GM03348 (cell line): ENCODE results near the gene TAF15.

Experiments used
- DNase-seq: peaks from one replicate; pipeline ENCODE4 v3.0.0; 2012; ENCODE audit warnings: low spot score

TAF15 gene

DNA sequence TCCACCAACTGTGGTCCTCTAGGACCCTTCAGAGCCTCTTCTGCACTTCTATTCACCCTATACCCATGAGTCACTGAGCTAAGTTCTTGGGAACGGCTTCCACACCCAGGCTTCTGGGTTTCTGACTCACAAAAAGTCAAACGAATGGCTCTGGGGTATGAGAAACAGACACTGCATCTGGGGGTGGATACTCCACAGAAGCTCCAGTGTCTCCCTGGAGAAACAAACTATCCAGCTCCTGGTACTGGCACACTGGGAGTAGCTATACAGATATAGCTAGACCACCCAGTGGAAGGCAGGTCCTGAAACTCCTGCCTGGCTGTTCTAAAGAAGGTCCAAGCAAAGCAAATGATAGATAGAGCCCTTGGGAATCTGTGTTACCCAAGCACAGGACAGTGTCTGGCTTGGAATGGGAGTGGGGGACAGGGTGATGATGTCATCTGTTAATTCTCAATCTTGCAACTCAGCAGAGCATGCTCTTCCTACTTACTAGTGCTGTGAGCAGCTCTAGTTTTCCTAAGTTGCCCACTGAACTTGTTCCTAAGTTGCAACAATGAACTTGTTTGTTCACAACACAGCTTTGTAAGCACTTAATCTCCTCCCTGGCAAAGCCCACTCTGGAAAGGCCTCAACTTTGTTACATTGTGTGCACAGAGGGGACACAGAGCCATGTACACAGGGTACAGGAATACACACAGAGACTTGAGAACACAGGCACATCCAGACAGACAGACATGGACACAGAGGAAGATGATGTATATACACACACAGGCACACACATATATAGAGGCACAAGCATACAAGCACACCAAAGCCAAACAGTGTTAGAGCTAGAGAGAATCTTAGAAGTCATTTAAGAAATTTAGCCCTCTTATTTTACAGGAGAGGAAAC, 20.6 kb upstream of the TAF15 start:
- peak; percentile 80 for DNase-seq

DNA sequence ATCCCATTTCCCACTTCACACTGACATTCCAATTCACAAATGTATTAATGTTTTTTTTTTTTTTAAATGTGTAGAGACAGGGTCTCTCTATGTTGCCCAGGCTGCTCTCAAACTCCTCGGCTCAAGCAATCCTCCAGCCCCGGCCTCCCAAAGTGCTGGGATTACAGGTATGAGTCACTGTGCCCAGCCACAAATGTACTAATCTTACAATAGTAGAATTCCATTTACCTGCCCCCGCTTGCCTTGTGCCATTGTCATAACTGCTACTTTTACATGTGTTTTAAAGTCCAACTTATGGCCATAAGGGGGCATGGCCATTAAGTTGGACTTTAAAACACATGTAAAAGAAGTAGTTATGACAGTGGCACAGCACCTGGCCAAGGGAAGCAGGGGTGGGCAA, 18.4 kb upstream of the TAF15 start:
- no peak for DNase-seq

DNA sequence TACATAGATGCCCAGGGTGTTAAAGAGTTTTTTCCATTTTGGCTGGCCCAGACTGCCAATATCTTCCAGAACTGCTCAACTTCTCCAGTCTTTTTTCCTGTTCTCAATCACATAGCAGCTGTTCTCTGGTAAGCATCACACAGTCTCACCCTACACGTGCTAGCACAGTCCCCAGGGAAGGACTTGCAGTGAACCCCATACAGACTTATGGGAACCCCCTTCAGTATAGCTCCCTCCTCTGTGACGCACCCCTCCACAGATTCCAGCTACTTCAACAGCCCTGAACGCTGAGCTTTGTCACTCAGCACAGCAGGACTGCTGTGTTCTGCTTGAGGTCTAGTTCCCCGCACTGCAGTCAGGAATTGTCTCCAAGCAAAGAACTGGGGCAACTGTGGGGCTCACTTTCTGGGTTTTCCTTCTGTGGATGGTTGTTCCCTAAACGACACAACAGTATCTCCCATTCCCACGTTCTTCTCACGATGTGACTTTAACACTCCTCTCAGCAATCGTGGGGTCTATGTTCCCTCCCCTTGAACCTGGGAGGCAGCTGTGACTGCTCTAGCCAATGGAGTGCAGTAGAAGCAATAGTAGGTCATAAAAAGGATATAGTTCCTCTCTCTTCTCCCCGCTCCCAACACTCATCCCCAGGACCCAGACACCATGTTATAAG, 17.5 kb upstream of the TAF15 start:
- no peak for DNase-seq

DNA sequence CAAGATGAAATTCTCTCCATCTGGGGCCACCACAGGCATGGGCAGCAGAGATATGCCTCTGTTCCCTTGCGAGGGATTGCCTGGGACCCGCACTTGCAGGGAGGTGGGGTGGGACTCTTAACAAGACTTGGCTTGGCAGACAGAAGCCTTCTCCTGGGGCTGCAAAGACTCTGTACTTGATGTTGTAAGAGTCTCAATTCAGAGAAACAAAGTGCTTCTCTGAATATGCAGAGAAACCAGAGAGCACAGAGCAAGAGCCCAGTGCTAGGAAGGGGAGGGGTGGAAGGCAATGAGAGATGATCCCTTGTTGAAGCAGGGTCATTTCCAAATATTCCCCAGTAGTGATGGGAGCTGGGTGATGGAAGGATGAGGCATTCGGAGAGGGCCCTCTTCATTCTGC, 16.0 kb upstream of the TAF15 start:
- no peak for DNase-seq

DNA sequence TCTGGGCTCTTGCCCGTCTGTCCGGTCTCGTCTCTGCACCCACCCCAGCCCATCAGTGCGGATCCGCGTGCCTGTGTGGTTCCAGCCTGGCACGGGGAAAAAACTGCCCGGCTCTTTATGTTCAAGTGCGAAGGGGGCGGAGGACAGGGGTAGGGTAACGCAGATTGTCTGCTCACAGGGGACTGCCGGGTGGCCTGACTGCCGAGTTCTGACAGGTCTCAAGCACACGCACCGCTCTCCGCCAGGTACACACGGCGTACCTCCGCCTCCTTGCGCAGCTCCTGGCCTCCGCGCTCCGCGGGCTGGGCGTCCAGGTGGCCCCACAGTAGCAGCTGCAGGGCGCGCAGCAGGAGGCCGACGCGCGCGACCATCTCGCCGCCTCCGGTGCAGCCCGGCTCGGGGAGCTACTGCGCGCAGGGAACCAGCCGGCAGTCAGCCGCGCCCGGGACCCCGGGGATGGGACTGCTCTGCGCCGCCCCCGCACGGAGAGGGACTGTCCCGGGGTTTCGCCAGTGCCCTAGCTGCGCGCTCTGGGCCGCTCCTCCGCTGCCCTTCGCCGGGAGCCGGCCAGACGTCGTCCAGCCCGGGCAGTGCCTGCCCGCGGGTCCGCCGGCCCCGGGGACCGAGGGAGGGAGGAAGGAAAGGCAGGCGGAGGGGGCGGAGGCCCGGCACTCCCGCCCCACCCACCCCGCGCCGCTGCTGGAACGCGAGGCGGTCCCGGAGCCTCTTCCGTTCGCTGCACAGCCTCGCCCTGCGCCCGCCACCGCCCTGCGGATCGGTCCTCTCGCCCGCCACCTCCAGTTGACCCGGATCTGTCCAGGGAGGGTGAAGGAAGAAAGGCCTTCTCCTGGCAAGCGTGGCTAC, 14.0 kb upstream of the TAF15 start, which contains the start of gene MMP28:
Gene MMP28, minus strand, starts transcription at position 635 of the 864 bp plus-strand sequence. Its CDS starts 264 bp downstream, at position 371.
- DNase-seq, result peak; percentile 79

DNA sequence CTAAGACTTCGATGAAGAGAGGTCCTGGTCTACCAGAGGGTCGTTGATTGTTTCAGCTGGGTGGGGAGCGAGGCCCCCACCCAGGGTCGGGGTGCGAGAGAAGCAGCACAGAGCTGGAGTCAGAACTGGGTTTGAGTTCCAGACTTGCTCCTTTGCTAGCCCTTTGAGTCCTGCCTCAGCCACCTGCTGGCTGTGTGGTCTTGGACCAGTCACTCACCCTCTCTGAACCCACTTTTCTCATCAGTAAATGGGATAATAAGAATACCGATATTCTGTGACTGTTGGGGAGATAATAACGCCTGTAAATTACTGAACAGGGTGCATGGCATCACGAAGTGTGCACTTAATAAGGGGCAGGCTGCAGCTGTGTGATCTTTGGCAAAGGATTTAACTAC, 13.4 kb upstream of the TAF15 start:
- no peak for DNase-seq

DNA sequence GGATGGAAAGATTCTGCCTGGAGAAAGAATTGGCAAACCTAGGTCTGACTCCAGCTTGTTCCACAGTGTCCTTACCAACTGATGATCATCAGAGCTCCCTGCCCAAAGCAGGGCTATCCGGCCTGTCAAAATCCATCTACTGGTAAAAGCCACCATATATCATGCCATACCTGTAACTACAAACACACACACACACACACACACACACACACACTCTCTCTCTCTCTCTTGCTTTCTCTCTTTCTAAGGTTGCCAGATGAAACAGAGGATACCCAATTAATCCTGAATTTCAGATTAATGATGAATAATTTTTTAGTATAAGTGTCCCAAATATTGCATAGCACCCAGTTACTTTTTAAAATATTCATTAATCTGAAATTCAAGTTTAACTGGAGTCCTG, 12.3 kb upstream of the TAF15 start:
- no peak for DNase-seq

DNA sequence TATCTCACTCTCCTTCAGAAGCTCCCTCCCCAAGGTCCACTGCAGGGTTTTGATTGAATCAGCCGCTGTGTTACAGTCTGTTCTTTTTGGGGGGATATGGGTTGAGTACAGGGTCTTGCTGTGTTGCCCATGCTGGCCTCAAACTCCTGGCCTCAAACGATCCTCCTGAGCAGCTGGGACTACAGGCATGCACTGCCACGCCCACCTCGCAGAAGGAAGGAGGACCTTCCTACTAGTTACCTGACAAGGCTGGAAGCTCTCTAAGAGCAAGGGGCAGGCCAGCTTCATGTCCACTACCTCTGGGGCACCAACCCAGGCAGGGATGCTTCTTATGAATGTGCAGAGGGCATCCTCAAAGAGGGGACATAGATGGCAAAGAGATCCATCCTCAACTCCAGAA, 11.9 kb upstream of the TAF15 start:
- DNase-seq, result no peak

DNA sequence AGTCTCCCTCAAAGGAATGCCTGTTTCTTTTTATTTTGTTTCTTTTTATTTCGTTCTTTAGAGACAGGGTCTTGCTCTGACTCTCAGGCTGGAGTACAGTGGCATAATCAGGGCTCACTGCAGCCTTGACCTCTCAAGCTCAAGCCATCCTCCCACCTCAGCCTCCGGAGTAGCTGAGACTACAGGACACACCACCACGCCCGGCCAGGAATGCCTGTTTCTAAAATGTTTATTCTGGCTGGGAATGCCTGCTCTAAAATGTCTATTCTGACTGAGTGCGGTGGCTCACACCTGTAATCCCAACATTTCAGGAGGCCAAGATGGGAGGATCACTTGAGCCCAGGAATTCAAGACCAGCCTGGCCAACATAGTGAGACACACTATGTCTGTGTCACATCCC, 11.4 kb upstream of the TAF15 start:
- no peak for DNase-seq

DNA sequence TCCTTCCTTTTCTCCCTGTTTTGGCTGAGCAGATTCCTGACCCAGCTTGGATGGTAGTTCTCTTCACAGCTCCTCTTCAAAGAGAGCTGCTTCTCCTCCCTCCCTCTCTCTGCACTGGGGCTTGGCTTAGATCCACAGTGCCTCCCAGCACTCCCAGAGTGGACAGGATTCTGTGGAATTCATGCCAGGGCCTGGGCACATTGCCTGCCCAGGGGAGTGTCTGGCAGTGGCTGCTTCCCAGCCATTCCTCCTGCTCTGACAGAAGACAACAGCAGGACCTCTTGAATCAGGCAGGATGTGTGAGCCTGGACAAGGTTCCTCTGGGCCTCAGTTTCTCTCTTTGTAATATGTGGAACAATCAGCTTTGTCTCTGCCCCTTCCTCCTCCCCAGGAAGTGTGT, 9.3 kb upstream of the TAF15 start:
- DNase-seq, result peak; percentile 83

DNA sequence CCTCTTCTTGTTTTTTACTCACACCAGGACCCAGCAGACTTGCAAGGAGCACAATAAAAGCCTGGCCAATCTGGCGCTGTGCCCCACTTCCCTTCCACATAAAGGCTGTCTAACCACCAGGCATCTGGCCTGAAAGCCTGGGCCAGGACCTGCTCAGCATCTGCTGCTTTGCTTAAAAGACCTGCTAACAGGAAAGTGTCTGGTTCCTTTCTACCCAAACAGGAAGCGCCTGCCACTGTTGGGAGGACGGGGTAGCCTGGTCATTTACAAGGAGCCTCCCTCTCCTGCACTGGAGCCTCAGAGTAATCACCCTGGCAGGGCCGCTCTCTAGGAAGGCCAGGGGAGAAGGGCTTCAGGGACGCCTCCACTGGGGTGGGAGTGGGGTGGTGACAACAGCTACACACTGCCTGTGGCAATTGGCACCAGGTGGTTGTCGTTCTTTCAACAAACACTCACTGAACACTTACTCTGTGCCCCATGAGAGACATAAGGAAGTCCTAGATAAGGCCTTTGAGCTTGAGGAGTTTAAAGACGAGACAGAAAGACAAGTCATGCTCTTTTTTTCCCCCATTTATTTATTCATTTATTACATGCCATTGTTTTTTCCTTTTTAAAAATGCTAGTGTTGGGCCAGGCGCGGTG, 7.6 kb upstream of the TAF15 start:
- peak; percentile 38 for DNase-seq

DNA sequence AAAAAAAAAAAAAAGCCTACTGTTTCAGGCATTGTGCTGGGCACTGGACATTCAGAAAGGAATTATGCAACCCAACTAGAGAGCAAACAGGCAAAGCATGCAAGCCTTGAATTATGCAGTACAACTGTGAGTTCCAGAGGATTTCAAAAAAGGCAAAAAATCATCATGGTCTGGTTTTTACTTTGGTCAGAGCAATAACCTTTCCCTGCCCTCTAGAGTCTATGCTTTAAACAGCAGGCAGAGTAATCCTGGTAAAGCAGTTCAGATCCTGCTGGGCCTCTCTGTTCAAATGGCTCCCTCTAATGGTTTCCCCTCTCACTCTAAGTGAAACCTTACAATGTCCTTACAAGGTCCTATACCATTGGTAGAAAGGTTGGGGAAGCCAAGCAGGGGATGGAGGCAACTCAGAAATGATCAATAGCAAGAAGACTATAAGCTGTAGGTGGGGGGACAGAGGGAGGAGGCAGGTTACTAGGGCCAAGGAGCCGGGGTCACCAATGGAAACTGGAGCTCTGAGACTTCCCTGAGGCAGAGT, 4.6 kb upstream of the TAF15 start:
- DNase-seq, result peak; percentile 92

DNA sequence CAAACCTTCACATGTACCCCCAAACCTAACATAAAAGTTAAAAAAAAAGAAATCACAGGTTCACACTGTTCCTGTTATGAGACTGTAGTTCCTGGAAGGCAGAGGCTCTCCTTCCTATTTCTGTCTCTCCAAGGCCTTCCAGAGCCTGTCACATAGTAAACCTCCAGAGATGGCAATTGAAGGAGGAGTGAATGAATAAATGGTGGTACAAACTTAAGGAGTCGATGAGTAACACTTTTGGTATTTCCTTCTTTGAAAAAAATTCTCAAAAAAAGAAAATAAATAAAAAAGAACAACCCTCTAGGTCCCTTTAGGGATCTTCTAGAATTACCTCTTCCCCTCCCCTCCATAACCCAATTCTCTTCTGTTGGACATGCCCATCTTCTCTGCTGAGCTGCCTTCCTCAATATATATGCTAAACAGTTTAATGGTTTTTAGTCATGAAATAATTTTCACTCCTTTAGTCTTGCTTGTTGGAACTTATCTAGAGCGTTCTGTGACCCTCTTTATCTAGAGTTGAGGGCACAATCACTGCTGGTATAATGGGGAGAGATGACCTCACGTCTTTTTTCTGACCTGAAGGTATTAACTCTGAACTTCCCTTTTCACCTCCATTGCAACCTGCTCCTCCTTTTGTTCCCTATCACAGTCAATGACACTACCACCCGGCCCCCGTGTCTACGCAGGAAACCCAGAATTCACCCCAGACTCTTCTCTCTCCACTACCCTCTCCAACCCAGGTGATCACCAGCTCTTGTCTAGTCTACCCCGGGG, 1.7 kb upstream of the TAF15 start:
- peak; percentile 50 for DNase-seq

DNA sequence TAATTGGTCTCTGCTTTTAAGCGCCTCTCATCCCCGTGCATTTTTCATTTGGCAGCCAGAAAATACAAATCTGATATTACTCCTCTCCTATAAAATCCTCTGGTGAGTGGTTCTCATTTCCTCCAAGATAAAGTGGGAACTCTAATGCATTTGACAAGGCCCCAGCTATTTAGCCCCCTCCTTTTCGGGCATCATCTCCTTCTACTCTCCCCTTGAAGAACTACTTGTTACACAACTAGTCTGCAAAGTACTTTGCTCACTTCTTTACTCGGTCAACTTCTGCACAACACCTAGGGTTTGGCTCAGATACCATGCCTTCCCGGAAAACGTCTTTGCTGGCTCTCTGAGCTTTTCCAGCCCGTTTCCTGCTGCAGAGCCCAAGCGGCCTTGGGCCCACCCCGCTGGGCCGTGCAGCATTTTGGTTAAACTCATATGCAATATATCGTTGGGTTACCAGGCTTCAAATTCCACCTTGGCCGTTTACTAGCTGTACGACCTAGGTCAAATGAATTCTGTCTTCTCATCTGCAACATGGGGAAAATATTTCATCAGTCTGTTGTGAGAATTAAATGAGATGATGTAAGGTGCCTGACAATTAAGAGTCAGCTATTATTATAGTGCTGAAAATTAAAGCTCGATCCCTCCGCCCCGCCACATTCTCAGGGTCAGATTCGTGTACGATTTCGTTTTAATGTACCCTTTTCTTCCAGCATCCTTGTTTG, 883 bp upstream of the TAF15 start:
- no peak for DNase-seq

DNA sequence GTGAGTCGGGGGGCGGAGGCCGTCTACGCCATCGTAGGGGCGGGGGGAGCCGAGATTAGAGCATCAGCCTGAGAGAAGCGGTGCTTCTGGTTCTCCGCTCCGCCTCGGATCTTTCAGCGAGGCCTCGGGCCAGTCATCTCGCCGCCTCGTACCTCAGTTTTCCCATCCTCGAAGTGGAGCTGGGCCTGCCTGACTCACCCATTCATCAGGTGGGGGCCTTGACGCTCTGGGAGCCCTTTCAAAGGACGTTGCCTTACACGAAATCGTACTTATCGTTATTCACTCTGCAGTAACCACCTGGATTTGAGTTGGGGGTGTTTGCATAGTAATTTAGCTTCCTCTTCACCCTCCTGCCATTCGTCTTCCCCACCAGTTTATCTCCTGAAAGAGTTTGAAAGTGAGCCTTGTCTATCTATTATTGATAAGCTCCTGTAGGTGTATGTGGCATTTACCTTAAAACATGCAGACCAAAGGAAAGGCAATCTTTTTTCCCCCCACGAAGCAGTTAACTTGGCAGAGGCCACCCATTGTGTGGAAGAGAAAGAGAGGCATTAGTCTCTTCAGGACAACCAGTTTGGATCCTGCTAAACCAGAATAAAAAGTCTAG, 674 bp downstream of the TAF15 start:
- DNase-seq, result peak; percentile 40

DNA sequence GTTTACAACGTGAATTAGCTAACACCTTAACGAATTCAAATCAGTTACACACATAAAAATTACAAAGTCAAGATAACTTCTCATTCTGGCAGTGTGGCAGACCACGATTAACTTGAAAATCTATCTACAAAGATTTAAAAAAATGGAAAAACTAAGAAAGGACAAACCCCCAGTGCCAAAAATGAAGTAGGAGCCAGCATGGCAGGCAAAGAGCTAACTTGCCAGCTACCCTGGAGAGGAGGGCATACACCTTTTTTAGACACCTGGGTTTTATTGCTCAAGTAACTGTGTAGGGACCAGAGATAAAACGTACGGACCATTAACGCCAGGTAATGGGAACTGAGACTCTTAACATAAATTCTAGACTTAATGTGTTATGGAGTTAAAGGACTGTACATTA, 2.5 kb downstream of the TAF15 start:
- no peak for DNase-seq

DNA sequence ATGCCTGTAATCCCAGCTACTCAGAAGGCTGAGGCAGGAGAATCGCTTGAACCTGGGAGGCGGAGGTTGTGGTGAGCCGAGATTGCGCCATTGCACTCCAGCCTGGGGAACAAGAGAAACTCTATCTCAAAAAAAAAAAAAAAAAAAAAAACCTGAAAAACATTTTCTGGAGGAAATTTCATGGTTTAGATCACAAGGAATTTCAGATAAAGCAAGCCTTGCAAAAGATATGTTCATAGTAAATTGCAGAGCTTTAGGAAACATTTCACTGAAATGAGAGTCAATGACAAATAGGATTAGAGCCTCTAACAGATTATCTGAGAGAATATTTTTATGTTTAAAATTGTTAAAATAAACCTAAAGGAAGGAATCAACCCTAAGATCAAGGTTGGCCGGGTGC, 3.2 kb downstream of the TAF15 start:
- no peak for DNase-seq

DNA sequence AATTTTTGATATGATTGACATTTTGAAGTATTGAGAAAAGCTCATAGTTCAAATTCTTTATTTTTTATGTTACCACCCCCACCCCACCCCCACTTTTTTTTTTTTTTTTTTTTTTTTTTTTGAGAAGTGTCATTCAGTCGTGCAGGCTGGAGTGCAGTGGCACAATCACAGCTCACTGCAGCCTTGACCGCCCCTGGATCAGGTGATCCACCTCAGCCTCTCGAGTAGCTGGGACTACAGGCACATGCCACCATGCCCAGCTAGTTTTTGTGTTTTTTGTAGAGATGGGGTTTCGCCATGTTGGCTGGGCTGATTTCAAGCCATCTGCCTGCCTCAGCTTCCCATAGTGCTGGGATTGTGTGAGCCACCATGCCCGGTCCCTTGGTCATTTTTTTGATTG, 7.4 kb downstream of the TAF15 start:
- no peak for DNase-seq

DNA sequence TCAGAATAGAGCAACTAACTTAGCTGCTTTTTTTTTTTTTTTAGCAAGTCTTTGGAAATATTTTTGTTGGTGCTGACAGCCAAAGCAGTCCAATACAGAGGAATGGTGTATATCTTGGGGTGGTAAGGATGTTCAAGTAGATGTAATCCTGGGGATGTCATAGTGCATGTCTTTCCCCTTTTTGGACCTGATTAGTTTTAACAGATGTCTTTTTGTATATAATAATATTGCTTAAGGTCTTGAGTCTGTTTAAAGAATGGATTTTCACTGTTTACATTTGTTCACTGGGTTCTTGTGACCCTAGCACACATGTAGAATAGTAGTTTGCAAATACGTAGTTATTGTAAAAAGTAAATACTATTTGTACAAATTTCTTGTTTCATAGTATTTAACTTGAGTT, 7.9 kb downstream of the TAF15 start:
- DNase-seq, result no peak

DNA sequence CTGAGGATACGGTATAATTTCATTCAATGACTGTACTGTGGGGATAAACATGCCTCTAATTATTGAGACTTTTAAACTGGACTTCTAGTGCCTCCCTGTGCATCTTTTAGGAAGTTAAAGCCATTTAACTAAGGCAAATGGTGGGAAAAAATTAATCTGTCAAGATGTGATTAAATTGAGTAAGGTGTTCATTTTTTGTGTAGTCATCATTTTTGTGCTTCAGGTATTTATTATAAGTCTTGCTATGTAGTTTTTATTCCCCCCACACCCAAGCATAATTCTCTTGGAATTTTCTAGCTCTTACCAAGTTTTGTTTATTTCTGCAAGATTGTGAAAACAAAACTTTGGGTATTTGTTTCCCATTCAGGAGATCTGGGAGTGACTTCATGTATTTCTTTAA, 10.2 kb downstream of the TAF15 start:
- DNase-seq, result no peak
